ENCODE measurements around the gene MICU2.

The MICU2 gene

GRCh38 chr13:21603531-21604448, at the start of gene MICU2:
Gene MICU2 (minus strand): TSS chr13:21604170. CDS start chr13:21604148, 22 bp downstream.
- DNase-seq (ENCODE audit: low spot score), result peak; percentile 95

GRCh38 chr13:21641629-21642028, 37.7 kb upstream of the MICU2 start:
- DNase-seq (ENCODE audit: low spot score), result no peak

- no peak for DNase-seq (ENCODE audit: low spot score)
Measured at GRCh38 chr13:21639561-21639960, 35.6 kb upstream of the MICU2 start.

- DNase-seq (ENCODE audit: low spot score), result peak; percentile 14
Measured at GRCh38 chr13:21638319-21639282, 34.6 kb upstream of the MICU2 start.

- no peak for DNase-seq (ENCODE audit: low spot score)
Measured at GRCh38 chr13:21637296-21637695, 33.3 kb upstream of the MICU2 start.

GRCh38 chr13:21636656-21637055, 32.7 kb upstream of the MICU2 start:
- DNase-seq (ENCODE audit: low spot score), result no peak

- DNase-seq (ENCODE audit: low spot score), result no peak
Measured at GRCh38 chr13:21632196-21632595, 28.2 kb upstream of the MICU2 start.

GRCh38 chr13:21625366-21625765, 21.4 kb upstream of the MICU2 start:
- DNase-seq (ENCODE audit: low spot score), result peak; percentile 40

GRCh38 chr13:21620861-21621260, 16.9 kb upstream of the MICU2 start:
- no peak for DNase-seq (ENCODE audit: low spot score)

- no peak for DNase-seq (ENCODE audit: low spot score)
Measured at GRCh38 chr13:21619633-21620220, 15.8 kb upstream of the MICU2 start.

GRCh38 chr13:21616880-21617279, 12.9 kb upstream of the MICU2 start:
- no peak for DNase-seq (ENCODE audit: low spot score)

GRCh38 chr13:21616205-21616866, 12.4 kb upstream of the MICU2 start:
- no peak for DNase-seq (ENCODE audit: low spot score)

GRCh38 chr13:21615427-21615826, 11.5 kb upstream of the MICU2 start:
- no peak for DNase-seq (ENCODE audit: low spot score)

- no peak for DNase-seq (ENCODE audit: low spot score)
Measured at GRCh38 chr13:21613791-21614190, 9.8 kb upstream of the MICU2 start.

GRCh38 chr13:21611385-21611784, 7.4 kb upstream of the MICU2 start:
- no peak for DNase-seq (ENCODE audit: low spot score)

- no peak for DNase-seq (ENCODE audit: low spot score)
Measured at GRCh38 chr13:21610687-21611086, 6.7 kb upstream of the MICU2 start.

- DNase-seq (ENCODE audit: low spot score), result no peak
Measured at GRCh38 chr13:21608961-21609360, 5.0 kb upstream of the MICU2 start.

- no peak for DNase-seq (ENCODE audit: low spot score)
Measured at GRCh38 chr13:21606796-21607195, 2.8 kb upstream of the MICU2 start.

- no peak for DNase-seq (ENCODE audit: low spot score)
Measured at GRCh38 chr13:21606251-21606650, 2.3 kb upstream of the MICU2 start.

GRCh38 chr13:21596722-21597121, 7.2 kb downstream of the MICU2 start:
- no peak for DNase-seq (ENCODE audit: low spot score)

GRCh38 chr13:21595546-21595822, 8.5 kb downstream of the MICU2 start:
- no peak for DNase-seq (ENCODE audit: low spot score)

Measured in Ammon's horn (tissue), 1 donor.